MV-4-11 (cell line): Measurements from ENCODE around the gene PRKG1.

Experiments used
- DNase-seq: peaks from one replicate; lab custom pipeline; 2025; lab: John Stamatoyannopoulos, UW

Gene PRKG1

GRCh38 chr10:52259426-52259812 is 1185.1 kb downstream of the PRKG1 start:
- DNase-seq, result no peak

DNA sequence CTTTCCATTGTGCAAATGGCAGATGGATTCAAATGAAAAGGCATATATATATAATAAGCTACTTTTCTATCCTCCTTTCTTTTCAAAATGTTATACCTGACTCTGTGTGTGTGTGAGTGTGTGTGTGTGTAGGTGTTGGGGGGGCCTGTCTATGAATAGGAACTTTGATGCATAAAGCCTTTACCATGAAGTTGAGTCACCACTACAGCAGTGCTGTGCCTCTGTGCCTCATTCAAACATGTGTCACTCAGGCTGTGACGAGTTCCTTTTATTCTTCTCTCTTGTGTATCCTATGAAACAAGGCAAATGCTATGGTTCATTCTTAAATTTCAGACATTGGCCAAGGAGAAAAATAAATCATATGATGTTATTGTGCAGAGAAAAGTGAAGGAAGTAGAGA is 1187.1 kb downstream of the PRKG1 start:
- DNase-seq, result no peak

DNA sequence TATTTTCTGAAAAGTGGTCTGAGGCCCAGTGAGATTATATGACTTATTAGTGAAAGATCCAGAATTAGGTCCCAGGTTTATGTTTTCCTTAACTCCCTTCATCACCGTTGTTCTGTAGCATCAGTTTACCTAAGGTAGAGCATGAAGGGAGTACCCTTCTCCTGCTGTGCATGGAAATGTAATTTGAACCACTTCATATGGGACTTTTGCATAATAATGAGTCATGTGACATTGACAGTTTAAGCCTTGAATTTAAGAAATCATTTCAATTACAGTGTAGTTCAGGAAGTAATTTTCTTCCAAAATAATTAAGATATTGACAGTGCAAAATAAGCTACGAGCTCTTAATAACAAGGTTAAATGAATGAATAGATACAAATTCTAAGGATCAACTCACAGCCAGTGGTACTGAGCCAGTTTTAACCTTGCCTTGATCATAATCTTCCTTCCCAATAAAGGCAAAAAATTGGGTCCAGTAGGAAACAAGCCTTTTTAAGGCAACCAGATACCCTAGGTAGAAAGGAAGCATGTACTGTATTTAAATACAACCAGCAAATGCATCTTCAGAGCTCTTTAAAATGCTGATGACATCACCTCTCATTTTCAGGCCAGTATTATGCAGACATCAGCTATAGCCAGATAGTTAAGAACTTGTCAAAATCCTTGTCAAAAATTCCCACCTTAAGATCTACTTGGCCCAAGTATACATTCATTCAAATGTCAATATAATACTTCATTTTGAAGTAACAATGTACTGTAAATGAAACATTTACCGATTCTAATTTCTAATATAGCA is 1191.0 kb downstream of the PRKG1 start:
- DNase-seq, result no peak

GRCh38 chr10:52266858-52267257 is 1192.6 kb downstream of the PRKG1 start:
- no peak for DNase-seq

DNA sequence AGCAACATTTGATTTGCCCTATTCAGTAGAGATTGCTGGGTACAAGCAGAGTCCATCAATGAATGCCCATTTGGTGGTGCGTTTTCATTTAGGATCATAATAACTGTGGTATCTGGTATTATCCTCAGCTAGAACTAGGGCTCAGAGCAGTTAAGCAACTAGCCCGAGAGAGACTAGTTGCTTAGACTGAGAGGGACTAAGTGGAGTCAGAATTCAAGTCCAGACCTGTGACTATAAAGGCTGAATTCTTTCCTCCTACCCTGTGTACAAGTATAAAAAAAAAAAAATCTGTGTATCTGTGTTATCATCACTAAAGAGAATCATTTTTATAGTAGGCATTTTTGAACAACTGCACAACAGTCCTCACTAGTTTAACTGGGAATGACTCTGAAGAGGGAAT is 1194.5 kb downstream of the PRKG1 start:
- no peak for DNase-seq

DNA sequence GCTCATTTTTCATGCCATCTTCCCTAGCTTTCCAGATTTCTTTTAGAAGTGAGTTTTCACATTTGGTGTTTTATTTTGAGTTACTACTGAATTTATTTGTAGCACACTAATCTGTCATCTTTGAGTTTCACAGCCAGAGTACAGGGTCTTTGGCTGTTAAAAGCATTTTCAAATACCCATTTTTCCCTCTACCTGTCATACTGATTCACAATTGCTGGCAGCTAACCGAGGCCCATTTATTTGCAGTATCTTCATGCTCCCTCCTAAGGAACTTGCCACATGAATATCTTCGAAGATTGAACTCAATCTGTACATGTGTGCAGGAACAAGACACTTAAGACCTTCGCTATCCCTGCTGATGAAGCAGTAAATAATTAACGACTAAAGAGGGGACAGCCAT is 1194.9 kb downstream of the PRKG1 start:
- no peak for DNase-seq

DNA sequence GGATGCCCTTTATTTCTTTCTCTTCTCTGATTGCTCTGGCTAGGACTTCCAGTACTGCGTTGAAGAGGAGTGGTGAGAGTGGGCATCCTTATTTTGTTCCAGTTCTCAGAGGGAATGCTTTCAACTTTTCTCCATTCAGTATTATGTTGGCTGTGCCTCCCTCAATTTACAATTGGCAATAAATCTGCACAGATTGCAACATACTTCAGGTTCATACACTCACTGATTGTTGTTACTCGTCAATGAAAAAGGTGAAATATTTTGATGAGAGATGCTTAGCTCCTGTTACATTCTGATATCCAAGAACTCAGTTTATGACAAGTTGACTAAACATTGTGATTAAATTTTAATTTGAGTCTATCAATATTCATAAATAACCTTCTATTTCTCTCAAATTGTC is 1201.9 kb downstream of the PRKG1 start:
- no peak for DNase-seq

DNA sequence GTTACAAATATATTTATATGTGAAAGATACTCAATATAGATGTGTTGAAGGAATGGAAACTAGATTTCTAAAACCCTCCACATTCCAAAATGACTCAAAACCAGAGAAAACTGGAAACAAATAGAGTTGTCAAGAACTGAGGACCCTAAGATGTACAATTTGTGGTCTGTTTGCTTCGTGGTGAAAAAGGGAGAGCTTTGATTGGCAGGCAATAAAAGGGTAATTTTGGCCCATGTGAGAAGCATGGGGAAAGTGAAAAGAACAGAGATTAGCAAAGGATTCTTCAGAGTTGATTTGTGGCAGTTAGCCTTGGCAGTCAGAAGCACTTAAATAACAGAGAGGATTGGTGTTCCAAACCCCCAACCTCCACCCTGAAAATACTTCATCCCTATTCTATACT is 1202.7 kb downstream of the PRKG1 start:
- DNase-seq, result no peak

DNA sequence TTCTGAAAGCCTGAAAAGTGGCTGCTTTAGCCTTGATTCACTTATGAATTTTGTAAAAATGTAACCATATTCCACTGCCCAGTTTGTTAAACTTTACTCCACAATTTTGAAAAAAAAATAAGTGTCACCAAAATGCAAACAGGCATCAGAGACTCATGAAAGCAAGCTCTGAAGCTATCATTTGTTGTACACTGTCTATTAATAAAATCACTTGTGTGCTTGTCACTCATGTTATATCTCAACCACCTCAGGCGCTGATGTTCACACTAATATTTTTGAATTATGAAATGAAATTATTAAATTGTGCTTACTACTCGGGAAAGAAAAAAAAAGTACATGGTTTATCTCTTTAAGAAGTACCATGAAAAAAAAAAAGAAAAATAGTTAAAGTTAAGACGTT is 1205.3 kb downstream of the PRKG1 start:
- DNase-seq, result no peak

- DNase-seq, result no peak
These were observed 1205.8 kb downstream of the PRKG1 start for GRCh38 chr10:52280051-52280450.

GRCh38 chr10:52283174-52283573 is 1208.9 kb downstream of the PRKG1 start:
- DNase-seq, result no peak

DNA sequence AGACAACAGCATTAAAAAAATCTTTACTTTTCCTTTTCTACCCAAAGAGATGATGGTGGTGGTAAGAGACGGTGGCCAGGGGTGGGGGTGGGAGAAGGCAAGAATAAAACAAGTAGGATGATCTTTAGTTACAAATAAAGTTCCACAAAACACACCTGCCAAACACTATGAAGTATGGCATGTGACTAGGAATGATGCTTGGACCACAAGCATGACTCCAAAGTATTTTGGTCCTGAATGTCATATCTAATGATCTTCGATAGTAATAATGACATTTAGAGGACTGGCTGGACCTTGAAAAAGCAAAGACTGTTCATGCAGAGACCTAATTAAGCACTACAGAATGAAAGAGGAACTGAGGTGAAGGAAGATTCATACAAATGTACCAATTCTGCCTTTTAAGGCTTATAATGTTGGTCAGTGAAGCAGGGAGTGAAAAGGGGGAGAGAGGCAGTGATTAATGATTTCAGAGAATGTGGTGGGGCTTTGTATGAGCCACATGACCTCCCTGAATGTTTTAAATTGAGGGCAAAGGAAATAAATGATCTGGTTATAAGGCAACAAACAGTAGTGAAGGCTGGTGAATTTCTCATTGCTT is 1210.2 kb downstream of the PRKG1 start:
- DNase-seq, result no peak

DNA sequence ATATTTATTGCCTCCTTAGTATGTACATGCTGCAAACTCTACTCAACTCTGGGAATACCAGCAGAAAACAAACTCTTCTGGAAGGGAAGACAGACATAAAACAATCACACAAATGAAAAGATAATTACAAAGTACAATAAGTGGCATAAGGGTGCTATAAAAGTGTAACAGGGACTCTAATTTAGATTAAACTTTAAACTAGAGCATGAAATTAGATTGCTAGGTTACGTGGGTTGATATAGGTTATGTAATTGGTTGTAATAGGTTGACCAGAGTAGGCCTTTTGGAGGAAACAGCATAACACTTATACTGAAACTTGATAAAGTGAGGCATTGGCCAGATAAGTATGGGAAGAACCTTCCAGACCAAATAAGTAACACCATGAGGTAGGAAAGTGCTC is 1213.6 kb downstream of the PRKG1 start:
- no peak for DNase-seq

DNA sequence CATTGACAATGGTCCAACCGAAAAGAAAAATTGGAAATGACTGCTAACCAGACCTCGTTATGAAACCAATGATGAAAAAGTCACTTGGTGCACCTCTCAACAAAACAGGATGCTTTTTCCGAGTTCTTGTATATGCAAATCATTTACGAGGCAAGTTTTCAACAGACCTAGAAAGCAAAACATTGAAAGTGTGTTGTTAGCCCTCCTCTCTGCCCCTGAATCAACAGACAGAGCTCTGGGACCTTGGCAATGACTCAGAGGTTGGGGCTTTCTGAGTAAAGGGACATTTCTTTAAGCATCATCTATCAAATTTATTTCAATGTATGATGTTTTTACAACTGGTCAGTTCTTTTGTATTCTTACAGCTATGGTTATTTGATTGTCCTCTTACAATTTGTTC is 1223.5 kb downstream of the PRKG1 start:
- no peak for DNase-seq

DNA sequence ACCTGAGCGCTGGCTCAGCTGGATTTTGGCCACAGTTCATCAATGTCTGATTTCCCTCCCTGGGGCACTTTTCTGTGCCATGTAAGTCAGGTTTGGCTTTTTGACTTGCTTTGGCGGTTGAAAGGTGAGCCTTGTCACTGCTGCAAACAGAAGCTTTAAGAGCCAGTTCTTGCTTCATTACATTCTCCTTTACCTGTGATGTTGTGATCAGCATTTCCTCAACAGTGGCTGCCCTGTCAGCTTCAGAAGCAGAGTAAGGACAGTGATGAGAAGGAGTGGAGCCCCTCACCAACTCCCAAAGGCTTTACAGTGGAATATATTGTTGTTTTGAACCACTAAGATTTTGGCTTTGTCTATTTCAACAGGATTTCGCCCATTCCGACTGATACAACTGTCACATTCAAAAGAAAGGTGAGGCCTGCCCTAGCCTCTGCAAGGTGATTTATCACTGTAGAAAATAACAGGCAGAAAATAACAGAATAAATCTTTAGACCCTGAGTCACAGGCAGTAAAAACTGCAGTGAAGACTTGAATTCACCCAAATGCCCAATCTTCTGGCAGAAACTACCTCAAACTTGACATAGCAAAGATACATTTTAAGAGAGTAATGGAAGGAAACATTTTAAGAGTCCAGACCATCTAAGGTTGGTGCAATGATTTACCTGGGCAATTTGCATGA is 1226.5 kb downstream of the PRKG1 start:
- no peak for DNase-seq

GRCh38 chr10:52308251-52309031 is 1234.2 kb downstream of the PRKG1 start:
- peak; percentile 8 for DNase-seq

- DNase-seq, result no peak
These were observed 1238.6 kb downstream of the PRKG1 start for GRCh38 chr10:52312942-52313255.

DNA sequence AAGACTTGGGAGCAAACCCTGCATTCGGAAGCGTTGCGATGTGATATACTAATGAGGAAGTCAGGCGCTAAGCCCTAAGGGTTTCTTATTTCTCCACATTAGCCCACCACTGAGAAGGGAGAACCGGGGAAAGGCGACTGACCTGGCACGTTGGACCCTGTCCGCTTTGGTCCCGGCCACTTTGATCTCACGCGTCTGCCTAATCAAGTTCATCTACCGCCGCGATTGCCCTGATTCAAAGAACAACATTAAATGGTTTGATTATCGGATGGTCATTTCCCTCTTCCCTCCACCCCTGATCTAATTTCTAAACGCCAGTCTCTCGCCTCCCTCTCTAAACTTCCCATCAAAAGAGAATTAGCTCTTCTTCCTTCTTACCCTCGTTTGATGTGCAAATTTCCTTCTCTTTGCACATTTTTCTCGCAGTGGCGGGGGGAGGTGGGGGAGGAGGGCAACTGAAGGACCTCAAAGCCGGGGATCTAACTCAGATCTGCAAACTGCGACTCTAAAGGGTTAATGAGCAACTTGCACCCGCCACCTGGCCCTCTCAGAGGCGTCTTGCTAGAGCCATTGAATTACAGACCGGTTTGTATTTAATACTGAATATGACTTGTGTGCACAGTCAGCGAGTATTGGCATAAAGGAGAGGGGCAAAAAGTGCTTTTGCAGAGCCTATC is 1239.1 kb downstream of the PRKG1 start:
- no peak for DNase-seq

- DNase-seq, result no peak
These were observed 1239.9 kb downstream of the PRKG1 start, which contains the start of gene DKK1 for GRCh38 chr10:52313933-52314821. TSS of gene DKK1 (plus strand) at chr10:52314281. CDS start at chr10:52314435, 154 bp downstream.

GRCh38 chr10:52314822-52315552 is 1240.7 kb downstream of the PRKG1 start:
- no peak for DNase-seq
